Measurements from ENCODE around the gene SAAL1. TPM values are rescaled to one million over a fixed set of nuclear protein-coding genes. Genes with fewer than 3 reads are reported as not detected.

The SAAL1 gene
- total RNA-seq, 6 experiments from 2014 or later, result 4.2 to 6.8 (median 5.6) TPM

GRCh38 chr11:18075444-18075843 is 30.4 kb downstream of the SAAL1 start:
- no peak for DNase-seq
- H3K27ac ChIP-seq, result no peak overlapping the region
- no peaks in the 10 kb centered on the region for H3K4me1 ChIP-seq
- 73% methylated on average over 3 of the region's 3 CpGs for WGBS (ENCODE audit: insufficient coverage, low coverage, low lambda C conversion rate, missing lambda C conversion rate)
- TF ChIP-seq CTCF (IDR thresholded peaks at IDR 0.05) (no peak), POLR2A (IDR thresholded peaks at IDR 0.05) (no peak)
- peaks cover 0 to 4% (median 0%) of the 10 kb centered on the region in 4 donors for H3K36me3 ChIP-seq
- ATAC-seq, result no peak
- intact Hi-C loops (cut with DNase I), result no loop called here
- no peak overlapping the region for H3K4me3 ChIP-seq
- no peaks in the 10 kb centered on the region for H3K27me3 ChIP-seq
- no peaks in the 10 kb centered on the region for H3K9me3 ChIP-seq

- TF ChIP-seq CTCF (IDR thresholded peaks at IDR 0.05) (no peak), POLR2A (IDR thresholded peaks at IDR 0.05) (no peak)
- Histone ChIP-seq H3K27me3 (no peaks in the 10 kb centered on the region), H3K4me3 (no peak overlapping the region), H3K9me3 (no peaks in the 10 kb centered on the region), H3K36me3 (no peaks in the 10 kb centered on the region), H3K27ac (no peak overlapping the region), H3K4me1 (no peaks in the 10 kb centered on the region)
- intact Hi-C loops (cut with DNase I), result no loop called here
- ATAC-seq, result no peak
- no peak for DNase-seq
- WGBS (ENCODE audit: insufficient coverage, low coverage, low lambda C conversion rate, missing lambda C conversion rate), result 89% methylated on average over 4 of the region's 4 CpGs
These were observed 34.7 kb downstream of the SAAL1 start for GRCh38 chr11:18071098-18071705.

- no peak overlapping the region for H3K4me3 ChIP-seq
- no peaks in the 10 kb centered on the region for H3K27me3 ChIP-seq
- peaks cover 0 to 23% (median 8%) of the 10 kb centered on the region in 4 donors for H3K4me1 ChIP-seq
- H3K36me3 ChIP-seq, result no peaks in the 10 kb centered on the region
- intact Hi-C loops (cut with DNase I), result no loop called here
- TF ChIP-seq POLR2A (IDR thresholded peaks at IDR 0.05), result no peak
- no peak for TF ChIP-seq CTCF (IDR thresholded peaks at IDR 0.05)
- no peak for ATAC-seq
- no peaks in the 10 kb centered on the region for H3K9me3 ChIP-seq
- H3K27ac ChIP-seq, result no peak overlapping the region
- no peak for DNase-seq
- WGBS (ENCODE audit: insufficient coverage, low coverage, low lambda C conversion rate, missing lambda C conversion rate), result 90% methylated on average over 2 of the region's 2 CpGs
These were observed 38.5 kb downstream of the SAAL1 start for GRCh38 chr11:18067372-18067771.

GRCh38 chr11:18066626-18067025 is 39.3 kb downstream of the SAAL1 start:
- no peak overlapping the region for H3K4me3 ChIP-seq
- WGBS (ENCODE audit: insufficient coverage, low coverage, low lambda C conversion rate, missing lambda C conversion rate), result 78% methylated on average over 1 of the region's 2 CpGs
- TF ChIP-seq POLR2A (IDR thresholded peaks at IDR 0.05), result no peak
- no peak for TF ChIP-seq CTCF (IDR thresholded peaks at IDR 0.05)
- no peak for ATAC-seq
- H3K9me3 ChIP-seq, result no peaks in the 10 kb centered on the region
- no peaks in the 10 kb centered on the region for H3K27me3 ChIP-seq
- peaks cover 0 to 27% (median 9%) of the 10 kb centered on the region in 4 donors for H3K4me1 ChIP-seq
- DNase-seq, result no peak
- intact Hi-C loops (cut with DNase I), result no loop called here
- H3K36me3 ChIP-seq, result no peaks in the 10 kb centered on the region
- H3K27ac ChIP-seq, result no peak overlapping the region
